ENCODE data around the gene CRAMP1. TPM values are rescaled to one million over a fixed set of nuclear protein-coding genes. Genes with fewer than 3 reads are reported as not detected.

The CRAMP1 gene
- total RNA-seq, 1 experiment from 2014 or later, result 7.6 TPM

DNA sequence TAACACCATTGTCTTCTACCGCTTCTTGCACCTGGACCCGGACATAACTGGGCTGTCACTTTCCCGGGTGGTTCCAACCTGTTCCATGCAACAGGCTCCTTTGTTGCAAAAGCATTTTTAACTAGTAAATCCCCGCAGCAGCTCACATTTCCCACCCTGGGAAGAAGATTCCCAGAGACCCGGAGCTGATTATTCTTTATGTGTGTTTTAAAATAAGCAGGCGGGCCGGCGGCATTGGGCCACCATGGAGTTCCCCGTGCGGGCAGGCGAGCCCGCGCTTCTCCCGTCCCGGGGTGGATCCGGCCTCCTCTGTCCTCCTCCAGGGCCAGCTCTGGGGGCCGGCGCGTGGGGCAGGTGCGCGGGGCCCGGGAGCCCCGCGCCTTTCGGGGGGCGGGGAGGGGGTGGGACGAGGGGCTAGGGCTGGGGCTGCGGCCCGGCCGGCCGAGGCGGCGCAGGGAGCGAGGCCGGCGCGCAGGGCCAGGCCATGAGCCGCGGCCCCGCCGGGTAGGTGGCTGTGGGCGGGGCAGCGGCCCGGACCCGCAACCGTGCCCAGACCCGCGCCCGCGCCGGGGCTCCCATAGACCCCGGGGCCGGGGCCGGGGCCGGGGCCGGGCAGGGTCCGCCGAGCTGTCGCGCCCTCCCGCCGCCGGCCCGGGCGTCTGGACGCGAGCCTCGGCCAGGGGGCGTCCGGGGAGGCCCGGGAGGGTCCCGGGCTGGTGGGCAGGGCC lies 1.7 kb downstream of the CRAMP1 start:
- Histone ChIP-seq H3K9ac (ENCODE audit: low read length) (peak overlapping the region; percentile 98), H3K4me1 (ENCODE audit: low read length) (peaks cover 30% of the 10 kb centered on the region), H3K4me2 (ENCODE audit: low read depth, low read length, poor library complexity, severe bottlenecking) (peak overlapping the region; percentile 100), H3K27ac (ENCODE audit: low read length) (peak overlapping the region; percentile 28; the same call in 1 of the 2 replicates), H3K36me3 (ENCODE audit: insufficient read depth, low read length) (peaks cover 13% of the 10 kb centered on the region; the same call in 1 of the 2 replicates), H3K9me2 (replicated peaks; ENCODE audit: insufficient read depth, low read length) (no peaks in the 10 kb centered on the region), H2AFZ (ENCODE audit: low read length) (no peak overlapping the region), H3K9me3 (ENCODE audit: low read length) (no peaks in the 10 kb centered on the region), H3K79me2 (ENCODE audit: low read length) (peaks cover 71% of the 10 kb centered on the region), H4K20me1 (ENCODE audit: insufficient read depth, low read depth, low read length) (peaks cover 12% of the 10 kb centered on the region; the same call in 1 of the 2 replicates), H3K4me3 (ENCODE audit: low read length) (peak overlapping the region; percentile 99), H3K27me3 (ENCODE audit: low read length) (no peaks in the 10 kb centered on the region)
- peak; percentile 45 for DNase-seq

DNA sequence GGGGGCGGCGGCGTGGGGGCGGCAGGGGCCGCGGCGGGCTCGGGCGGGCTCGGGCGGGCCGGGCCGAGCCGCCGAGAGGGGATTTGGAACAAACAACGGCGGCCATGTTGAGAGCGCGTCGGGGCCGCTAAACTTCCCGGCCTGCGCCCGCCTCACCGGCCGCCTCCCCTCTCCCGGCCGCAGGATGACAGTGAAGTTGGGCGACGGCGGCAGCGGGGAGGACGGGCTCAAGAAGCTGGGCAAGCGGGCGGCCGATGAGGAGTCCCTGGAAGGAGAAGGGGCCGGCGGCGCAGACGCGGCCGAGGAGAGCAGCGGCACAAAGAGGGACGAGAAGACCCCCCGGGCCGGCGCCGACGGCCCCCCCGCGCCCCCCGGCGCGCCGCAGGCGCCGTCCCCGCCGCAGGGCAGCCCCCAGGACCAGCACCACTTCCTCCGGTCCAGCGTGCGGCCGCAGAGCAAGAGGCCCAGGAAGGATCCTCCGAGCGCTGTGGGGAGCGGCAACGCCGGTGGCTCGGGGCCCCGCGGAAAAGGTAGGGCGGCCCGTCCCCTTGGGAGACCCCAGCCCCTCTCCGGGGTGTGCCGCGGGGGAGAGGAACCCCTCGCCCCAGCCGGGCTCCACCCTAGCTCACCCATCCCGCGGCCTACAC lies 2.4 kb downstream of the CRAMP1 start:
- Histone ChIP-seq H3K36me3 (ENCODE audit: insufficient read depth, low read length) (peaks cover 13% of the 10 kb centered on the region; the same call in 1 of the 2 replicates), H3K27ac (ENCODE audit: low read length) (no peak overlapping the region), H3K27me3 (ENCODE audit: low read length) (no peaks in the 10 kb centered on the region), H3K4me2 (ENCODE audit: low read depth, low read length, poor library complexity, severe bottlenecking) (peak overlapping the region; percentile 47), H4K20me1 (ENCODE audit: insufficient read depth, low read depth, low read length) (peaks cover 12% of the 10 kb centered on the region; the same call in 1 of the 2 replicates), H3K9me3 (ENCODE audit: low read length) (no peaks in the 10 kb centered on the region), H3K9ac (ENCODE audit: low read length) (peak overlapping the region; percentile 65), H3K4me1 (ENCODE audit: low read length) (peaks cover 27% of the 10 kb centered on the region), H3K9me2 (replicated peaks; ENCODE audit: insufficient read depth, low read length) (no peaks in the 10 kb centered on the region), H3K79me2 (ENCODE audit: low read length) (peaks cover 72% of the 10 kb centered on the region), H2AFZ (ENCODE audit: low read length) (no peak overlapping the region), H3K4me3 (ENCODE audit: low read length) (peak overlapping the region; percentile 59; the same call in 1 of the 2 replicates)
- DNase-seq, result peak; percentile 52

DNA sequence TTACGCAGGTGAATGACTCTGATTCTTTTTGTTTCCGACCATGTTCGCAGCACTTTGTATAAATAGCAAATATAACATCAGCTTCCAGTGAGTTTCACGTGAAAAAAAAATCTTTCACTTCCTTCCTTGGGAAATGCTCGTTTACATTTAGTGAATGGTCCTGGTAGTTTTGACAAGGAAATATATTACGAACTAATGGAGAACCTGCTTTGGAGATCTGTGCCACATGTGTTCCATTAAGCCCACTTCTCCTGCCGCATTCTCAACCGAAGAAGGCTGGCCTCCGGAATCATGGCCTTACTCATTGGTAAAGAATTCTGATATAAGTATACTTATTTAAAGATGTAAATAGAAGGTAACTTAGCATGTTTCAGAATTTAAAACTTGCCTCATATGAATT lies 3.6 kb downstream of the CRAMP1 start:
- H3K9ac ChIP-seq (ENCODE audit: low read length), result no peak overlapping the region
- no peak overlapping the region for H3K27ac ChIP-seq (ENCODE audit: low read length)
- H3K9me2 ChIP-seq (replicated peaks; ENCODE audit: insufficient read depth, low read length), result no peaks in the 10 kb centered on the region
- no peak for DNase-seq
- peaks cover 17% of the 10 kb centered on the region; the same call in 1 of the 2 replicates for H3K36me3 ChIP-seq (ENCODE audit: insufficient read depth, low read length)
- peaks cover 18% of the 10 kb centered on the region for H3K4me1 ChIP-seq (ENCODE audit: low read length)
- H3K4me2 ChIP-seq (ENCODE audit: low read depth, low read length, poor library complexity, severe bottlenecking), result no peak overlapping the region
- no peak overlapping the region for H3K4me3 ChIP-seq (ENCODE audit: low read length)
- H3K27me3 ChIP-seq (ENCODE audit: low read length), result no peaks in the 10 kb centered on the region
- no peak overlapping the region for H2AFZ ChIP-seq (ENCODE audit: low read length)
- H4K20me1 ChIP-seq (ENCODE audit: insufficient read depth, low read depth, low read length), result peaks cover 19% of the 10 kb centered on the region; the same call in 1 of the 2 replicates
- peaks cover 76% of the 10 kb centered on the region for H3K79me2 ChIP-seq (ENCODE audit: low read length)
- no peaks in the 10 kb centered on the region for H3K9me3 ChIP-seq (ENCODE audit: low read length)

DNA sequence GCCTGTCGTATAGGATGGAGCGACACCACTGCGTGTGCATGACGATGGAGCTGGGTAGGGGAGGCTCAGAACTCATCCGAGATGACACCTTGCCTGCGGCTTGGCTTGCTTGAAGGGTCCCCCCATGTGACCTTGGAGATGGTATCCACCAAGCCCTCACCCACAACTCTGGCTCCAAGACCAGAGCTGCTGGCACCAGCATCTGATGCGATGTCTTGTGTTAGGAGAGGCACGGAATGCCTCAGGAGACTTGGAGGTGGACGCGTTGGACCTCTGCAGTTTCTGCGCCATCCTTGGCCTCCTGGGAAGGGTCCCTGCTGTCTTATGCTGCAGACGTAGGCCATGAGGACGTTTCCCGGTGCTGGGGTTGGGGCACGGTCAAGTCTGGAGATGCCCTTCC lies 7.8 kb downstream of the CRAMP1 start:
- no peak overlapping the region for H3K9ac ChIP-seq (ENCODE audit: low read length)
- H3K9me2 ChIP-seq (replicated peaks; ENCODE audit: insufficient read depth, low read length), result no peaks in the 10 kb centered on the region
- peaks cover 5% of the 10 kb centered on the region for H3K4me1 ChIP-seq (ENCODE audit: low read length)
- H2AFZ ChIP-seq (ENCODE audit: low read length), result no peak overlapping the region
- H3K36me3 ChIP-seq (ENCODE audit: insufficient read depth, low read length), result peaks cover 17% of the 10 kb centered on the region; the same call in 1 of the 2 replicates
- 0 out of 2 replicates have a peak, but pooled peaks cover 8% of the 10 kb centered on the region for H4K20me1 ChIP-seq (ENCODE audit: insufficient read depth, low read depth, low read length)
- DNase-seq, result no peak
- H3K27ac ChIP-seq (ENCODE audit: low read length), result no peak overlapping the region
- H3K27me3 ChIP-seq (ENCODE audit: low read length), result no peaks in the 10 kb centered on the region
- H3K79me2 ChIP-seq (ENCODE audit: low read length), result peaks cover 91% of the 10 kb centered on the region
- no peak overlapping the region for H3K4me2 ChIP-seq (ENCODE audit: low read depth, low read length, poor library complexity, severe bottlenecking)
- no peaks in the 10 kb centered on the region for H3K9me3 ChIP-seq (ENCODE audit: low read length)
- no peak overlapping the region for H3K4me3 ChIP-seq (ENCODE audit: low read length)

DNA sequence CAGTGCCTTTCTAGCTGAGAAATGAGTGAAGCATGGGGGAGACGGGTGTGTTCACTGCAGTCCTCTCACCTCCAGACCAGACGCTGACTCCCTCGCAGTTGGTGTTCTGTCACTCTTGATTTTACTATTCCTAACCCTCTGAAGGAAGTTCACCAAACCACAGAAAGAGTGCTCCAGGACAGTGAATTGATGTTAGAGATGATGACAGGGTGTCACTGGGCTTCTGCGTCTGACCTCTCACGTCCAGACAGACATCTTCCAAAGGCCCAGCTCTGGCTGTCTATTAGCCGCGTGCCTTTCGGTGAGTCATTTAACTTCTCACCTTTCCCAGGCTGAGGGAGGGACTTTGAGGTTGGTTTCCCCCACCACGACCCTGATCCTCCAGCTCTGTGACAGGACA lies 8.2 kb downstream of the CRAMP1 start:
- no peak for DNase-seq
- H3K79me2 ChIP-seq (ENCODE audit: low read length), result peaks cover 91% of the 10 kb centered on the region

DNA sequence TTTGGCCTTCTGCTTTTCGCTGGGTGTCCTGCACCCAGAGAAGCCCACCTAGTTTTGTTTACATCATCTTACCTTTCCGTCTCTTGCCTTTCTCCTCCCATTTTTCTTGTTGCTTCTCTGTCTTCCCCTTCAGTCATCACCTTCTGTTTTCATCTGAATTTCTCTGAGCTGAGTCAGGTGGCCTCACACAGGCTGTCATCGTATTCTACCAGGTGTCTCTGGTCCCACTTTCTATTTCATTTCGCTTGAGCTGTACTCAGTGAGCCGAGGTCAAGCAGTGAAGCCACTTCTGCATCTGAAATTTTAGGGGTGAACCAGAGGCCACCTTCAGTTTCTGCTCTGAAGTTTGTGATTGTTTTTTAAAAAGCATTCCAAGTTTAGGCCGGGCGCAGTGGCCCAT lies 9.7 kb downstream of the CRAMP1 start:
- H3K27ac ChIP-seq (ENCODE audit: low read length), result no peak overlapping the region
- H3K36me3 ChIP-seq (ENCODE audit: insufficient read depth, low read length), result peaks cover 12% of the 10 kb centered on the region; the same call in 1 of the 2 replicates
- no peak overlapping the region for H3K9ac ChIP-seq (ENCODE audit: low read length)
- no peak overlapping the region for H3K4me2 ChIP-seq (ENCODE audit: low read depth, low read length, poor library complexity, severe bottlenecking)
- H3K4me3 ChIP-seq (ENCODE audit: low read length), result no peak overlapping the region
- no peak overlapping the region for H2AFZ ChIP-seq (ENCODE audit: low read length)
- H4K20me1 ChIP-seq (ENCODE audit: insufficient read depth, low read depth, low read length), result 0 out of 2 replicates have a peak, but pooled peaks cover 8% of the 10 kb centered on the region
- no peaks in the 10 kb centered on the region for H3K9me2 ChIP-seq (replicated peaks; ENCODE audit: insufficient read depth, low read length)
- no peak for DNase-seq
- no peaks in the 10 kb centered on the region for H3K9me3 ChIP-seq (ENCODE audit: low read length)
- H3K79me2 ChIP-seq (ENCODE audit: low read length), result peaks cover 92% of the 10 kb centered on the region
- H3K27me3 ChIP-seq (ENCODE audit: low read length), result no peaks in the 10 kb centered on the region
- no peaks in the 10 kb centered on the region for H3K4me1 ChIP-seq (ENCODE audit: low read length)

More for the DNA sequence above, 8.2 kb downstream of the CRAMP1 start:
- Histone ChIP-seq H3K4me1 (ENCODE audit: low read length) (peaks cover under 1% of the 10 kb centered on the region), H3K4me3 (ENCODE audit: low read length) (no peak overlapping the region), H3K27me3 (ENCODE audit: low read length) (no peaks in the 10 kb centered on the region), H4K20me1 (ENCODE audit: insufficient read depth, low read depth, low read length) (0 out of 2 replicates have a peak, but pooled peaks cover 8% of the 10 kb centered on the region), H3K9ac (ENCODE audit: low read length) (no peak overlapping the region), H3K27ac (ENCODE audit: low read length) (no peak overlapping the region), H3K9me3 (ENCODE audit: low read length) (no peaks in the 10 kb centered on the region), H2AFZ (ENCODE audit: low read length) (no peak overlapping the region), H3K4me2 (ENCODE audit: low read depth, low read length, poor library complexity, severe bottlenecking) (no peak overlapping the region), H3K36me3 (ENCODE audit: insufficient read depth, low read length) (peaks cover 15% of the 10 kb centered on the region; the same call in 1 of the 2 replicates), H3K9me2 (replicated peaks; ENCODE audit: insufficient read depth, low read length) (no peaks in the 10 kb centered on the region)

DNA sequence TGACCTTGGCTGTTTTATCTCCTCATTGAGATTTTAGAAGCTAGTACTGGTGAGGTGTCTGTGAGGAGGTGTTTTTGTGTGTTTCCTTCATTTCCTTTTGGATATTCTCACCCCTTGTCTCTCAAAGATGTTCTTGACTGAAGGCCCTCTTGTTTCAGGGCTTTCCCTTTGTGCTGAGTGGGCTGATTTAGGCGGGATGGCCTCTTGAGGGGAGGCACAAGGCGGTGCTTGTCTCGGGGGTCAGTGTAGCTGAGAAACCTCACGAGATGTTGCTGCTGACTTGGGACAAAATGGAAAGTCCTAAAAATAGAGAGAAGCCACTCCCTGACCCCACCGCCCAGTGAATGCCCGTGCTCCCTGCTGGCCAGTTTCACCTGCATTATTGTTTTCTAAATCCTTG lies 14.2 kb downstream of the CRAMP1 start:
- no peak for DNase-seq
- peaks cover 5% of the 10 kb centered on the region; the same call in 1 of the 2 replicates for H4K20me1 ChIP-seq (ENCODE audit: insufficient read depth, low read depth, low read length)
- H3K36me3 ChIP-seq (ENCODE audit: insufficient read depth, low read length), result peaks cover 8% of the 10 kb centered on the region

DNA sequence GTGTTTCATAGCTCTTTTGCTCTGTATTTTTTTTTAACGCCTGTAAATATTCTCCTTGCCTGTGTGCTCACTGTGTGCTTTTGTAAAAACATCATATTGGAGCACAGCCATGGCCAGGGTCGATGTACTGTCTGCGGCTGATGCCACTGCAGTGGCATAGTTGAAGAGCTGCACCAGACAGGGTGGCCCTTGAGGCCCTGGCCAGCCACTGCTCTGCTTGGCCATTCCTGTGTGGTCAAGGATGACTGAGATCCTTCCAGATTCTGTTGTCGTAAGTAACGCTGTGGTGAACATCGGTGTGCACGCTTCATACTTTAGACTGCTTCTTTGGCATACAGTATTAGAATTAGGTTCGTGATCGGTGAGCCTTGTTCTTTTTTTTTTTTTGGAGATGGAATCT lies 14.6 kb downstream of the CRAMP1 start:
- Histone ChIP-seq H3K79me2 (ENCODE audit: low read length) (peaks cover 91% of the 10 kb centered on the region), H3K9ac (ENCODE audit: low read length) (no peak overlapping the region), H3K27ac (ENCODE audit: low read length) (no peak overlapping the region), H3K36me3 (ENCODE audit: insufficient read depth, low read length) (peaks cover 13% of the 10 kb centered on the region), H3K4me1 (ENCODE audit: low read length) (no peaks in the 10 kb centered on the region), H2AFZ (ENCODE audit: low read length) (no peak overlapping the region), H3K9me2 (replicated peaks; ENCODE audit: insufficient read depth, low read length) (no peaks in the 10 kb centered on the region), H3K9me3 (ENCODE audit: low read length) (no peaks in the 10 kb centered on the region), H3K4me2 (ENCODE audit: low read depth, low read length, poor library complexity, severe bottlenecking) (no peak overlapping the region), H4K20me1 (ENCODE audit: insufficient read depth, low read depth, low read length) (peaks cover 5% of the 10 kb centered on the region; the same call in 1 of the 2 replicates), H3K27me3 (ENCODE audit: low read length) (no peaks in the 10 kb centered on the region), H3K4me3 (ENCODE audit: low read length) (no peak overlapping the region)
- DNase-seq, result no peak

More for the DNA sequence above, 14.2 kb downstream of the CRAMP1 start:
- no peak overlapping the region for H3K9ac ChIP-seq (ENCODE audit: low read length)
- no peaks in the 10 kb centered on the region for H3K27me3 ChIP-seq (ENCODE audit: low read length)
- H3K4me2 ChIP-seq (ENCODE audit: low read depth, low read length, poor library complexity, severe bottlenecking), result no peak overlapping the region
- no peak overlapping the region for H3K27ac ChIP-seq (ENCODE audit: low read length)
- H3K9me2 ChIP-seq (replicated peaks; ENCODE audit: insufficient read depth, low read length), result no peaks in the 10 kb centered on the region
- H3K4me1 ChIP-seq (ENCODE audit: low read length), result no peaks in the 10 kb centered on the region
- no peak overlapping the region for H3K4me3 ChIP-seq (ENCODE audit: low read length)
- H2AFZ ChIP-seq (ENCODE audit: low read length), result no peak overlapping the region
- peaks cover 91% of the 10 kb centered on the region for H3K79me2 ChIP-seq (ENCODE audit: low read length)
- no peaks in the 10 kb centered on the region for H3K9me3 ChIP-seq (ENCODE audit: low read length)
